GM13977 (cell line): Measurements from ENCODE around the gene VENTX.

Source experiments
- DNase-seq: peaks from one replicate; pipeline ENCODE4 v3.0.0; 2012; ENCODE audit warnings: low spot score
- CTCF ChIP-seq: IDR thresholded peaks from 2 replicates; pipeline ENCODE4 v1.5.1; 2012; ENCODE audit warnings: mild to moderate bottlenecking, control low read depth; ENCODE audit not compliant: insufficient read depth; ENCODE audit errors: extremely low read depth, missing control alignments
- in situ Hi-C: fragments of 300-500 bp; cut with MboI; formaldehyde crosslinking; loops from one replicate; pipeline ENCODE4 v1.12.0; 2022; ENCODE audit warnings: low sequenced_read_pairs, low pct_unique_long_range_greater_than_20kb, mixed read lengths, inconsistent platforms; ENCODE audit not compliant: unreplicated experiment

The VENTX gene

DNA sequence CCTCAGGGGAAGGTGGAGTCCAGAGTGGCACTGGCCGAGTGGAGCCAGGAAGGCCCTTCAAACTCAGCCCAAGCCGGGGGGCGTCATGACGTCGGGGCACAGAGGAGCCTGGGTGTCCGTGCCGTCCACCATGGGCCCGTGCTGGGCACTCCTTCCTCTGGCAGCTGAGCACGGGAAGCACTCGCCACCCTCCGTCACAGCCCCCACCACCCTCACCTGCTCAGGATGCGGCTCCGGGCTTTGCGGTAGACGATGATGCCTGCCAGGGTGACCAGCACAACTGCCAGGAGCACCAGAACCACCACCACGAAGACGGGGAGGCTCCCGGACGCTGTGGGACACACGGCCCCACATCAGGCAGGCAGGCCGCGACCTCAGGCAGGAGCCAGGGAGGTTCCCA is 30.9 kb downstream of the VENTX start:
- in situ Hi-C loops = no loop called here
- TF ChIP-seq CTCF = no peak
- DNase-seq = no peak

DNA sequence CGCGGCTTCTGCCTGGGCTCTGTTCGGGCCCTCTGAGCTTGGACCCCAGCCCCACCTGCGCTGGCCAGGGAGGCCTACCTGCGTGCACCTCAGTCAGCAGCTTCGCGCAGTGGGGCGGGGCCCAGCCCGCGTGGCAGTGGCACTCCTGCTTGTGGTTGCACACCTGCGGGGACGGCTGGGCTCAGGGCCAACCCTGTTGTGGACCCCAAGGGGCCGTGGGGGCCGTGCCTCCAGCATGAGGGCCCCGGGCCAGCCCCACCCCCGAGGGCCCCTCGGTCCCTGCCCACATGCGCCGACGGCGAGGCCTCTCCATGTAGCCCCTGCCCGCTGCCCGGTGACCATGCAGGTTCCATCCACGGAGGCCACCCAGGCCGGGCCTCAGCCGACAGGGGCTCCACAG is 31.7 kb downstream of the VENTX start:
- in situ Hi-C loops = no loop called here
- no peak for DNase-seq
- no peak for TF ChIP-seq CTCF

DNA sequence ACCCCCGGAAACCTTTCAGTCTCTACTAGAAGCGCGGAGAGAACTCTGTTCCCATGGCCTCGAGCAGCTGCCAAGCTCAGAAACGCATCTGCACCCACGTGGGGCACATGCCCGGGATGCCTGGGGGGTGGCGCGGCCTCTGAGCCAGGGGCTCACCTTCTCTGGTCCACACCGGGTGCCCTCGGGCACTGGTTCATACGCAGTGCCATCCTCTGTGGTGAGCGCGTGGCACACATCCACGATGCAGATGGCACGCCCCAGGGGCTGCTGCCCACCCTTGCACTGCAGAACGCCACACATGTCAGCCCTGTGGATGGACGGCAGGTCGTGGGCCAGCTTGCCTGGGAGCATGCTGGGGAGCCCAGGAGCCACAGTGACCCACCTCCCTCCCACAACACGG is 32.5 kb downstream of the VENTX start:
- in situ Hi-C loops = no loop called here
- TF ChIP-seq CTCF = no peak
- no peak for DNase-seq

GRCh38 chr10:133270773-133271297 is 33.2 kb downstream of the VENTX start:
- no peak for TF ChIP-seq CTCF
- in situ Hi-C loops = no loop called here
- DNase-seq = no peak

DNA sequence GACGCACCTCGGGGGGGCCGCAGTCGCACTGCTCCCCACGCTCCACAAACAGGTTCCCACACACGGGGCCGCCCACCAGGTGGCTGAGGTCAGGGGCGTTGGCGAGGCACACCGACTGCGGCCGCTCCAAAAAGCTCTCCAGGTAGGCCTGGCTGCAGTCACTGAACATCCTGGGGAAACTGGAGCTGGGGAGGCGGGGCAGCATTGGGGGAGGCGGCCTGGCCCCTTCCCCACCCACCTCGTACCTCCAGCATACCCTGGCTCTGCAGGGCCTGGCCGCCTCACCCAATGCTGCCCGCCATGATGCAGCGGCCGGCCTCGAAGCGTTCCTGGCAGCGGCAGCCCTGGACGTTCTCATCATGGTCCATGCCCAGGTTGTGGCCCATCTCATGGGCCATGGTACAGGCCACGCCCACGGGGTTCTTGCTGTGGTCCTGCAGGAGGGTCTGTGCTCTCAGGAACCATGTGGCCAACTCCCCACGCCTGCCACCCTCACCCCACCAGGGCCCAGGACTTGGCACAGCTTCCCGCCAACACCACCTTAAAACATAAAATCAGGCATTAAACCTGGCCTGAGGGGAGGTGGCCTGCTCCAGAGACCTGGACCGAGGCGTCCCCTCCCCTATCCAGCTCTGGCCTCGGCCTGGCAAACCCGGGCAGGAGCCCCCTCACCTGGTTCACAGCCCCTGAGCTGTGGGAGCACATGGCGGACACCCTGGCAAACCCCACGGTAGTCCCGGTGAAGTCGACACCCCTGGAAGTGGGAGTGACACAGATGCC is 34.1 kb downstream of the VENTX start:
- in situ Hi-C loops = no loop called here
- no peak for TF ChIP-seq CTCF
- DNase-seq = no peak

DNA sequence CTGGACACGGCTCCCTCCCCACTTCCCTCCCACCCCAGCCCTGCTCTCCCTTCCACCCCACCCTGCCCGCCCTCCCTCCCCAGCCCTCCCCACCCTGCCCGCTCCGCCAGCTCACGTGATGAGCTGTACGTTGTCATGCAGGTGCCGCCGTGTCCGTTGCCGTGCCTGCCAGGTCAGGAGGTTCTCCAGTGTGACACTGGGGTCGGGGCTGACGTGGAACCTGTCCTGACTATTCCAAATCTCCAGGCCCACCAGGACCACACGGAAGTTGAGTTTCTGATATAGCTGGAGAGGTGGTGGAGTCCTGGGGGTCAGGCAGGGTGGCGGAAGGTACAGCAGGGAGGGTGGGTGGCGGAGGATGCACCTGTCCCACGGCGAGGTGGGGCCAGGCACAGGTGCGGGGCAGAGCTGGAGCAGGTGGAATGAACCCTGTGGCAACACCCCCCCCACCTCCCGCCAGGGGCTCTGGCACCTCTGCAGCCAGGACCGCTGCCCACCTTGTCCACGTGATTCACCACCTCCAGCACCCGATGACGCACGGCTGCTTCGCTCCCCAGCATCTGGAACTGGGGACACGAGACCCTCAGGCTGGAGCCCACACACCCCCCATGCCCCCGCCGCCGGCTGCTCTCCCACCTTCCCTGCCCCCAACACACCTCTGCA is 34.8 kb downstream of the VENTX start:
- TF ChIP-seq CTCF = no peak
- in situ Hi-C loops = no loop called here
- DNase-seq = no peak
